Stimulated activated naive B cell treated with anti-CD40 and anti-IgM and Interleukin-4, amounts not matched to agents 10 μg/mL and 1 μg/mL and 100 μg/mL, for 72 hours (primary cell): Measurements from ENCODE around the gene PCGF3.
A peak's percentile ranks its signal among the peaks of the same experiment; 100 is the strongest.

Experiments used
- ATAC-seq, 2 donors: fragments of 150-1000 bp; cut with Tn5 transposase; replicated peaks; 2 replicates each; pipeline ENCODE4 v1.10.0; 2021; ENCODE audit warnings: moderate library complexity in 1 of 2
- DNase-seq: peaks from one replicate; pipeline ENCODE4 v3.0.0; 2021
- H3K27ac Mint-ChIP-seq: one replicate; pipeline ENCODE4 v1.8.0; 2022; ENCODE audit warnings: mild to moderate bottlenecking, mixed read lengths
- H3K27me3 Mint-ChIP-seq, 2 donors: one replicate each; pipeline ENCODE4 v1.8.0; 2022; ENCODE audit warnings: mixed read lengths in 2 of 2
- H3K36me3 Mint-ChIP-seq, 2 donors: one replicate each; pipeline ENCODE4 v1.8.0; 2022; ENCODE audit warnings: mixed read lengths in 2 of 2, mild to moderate bottlenecking in 1 of 2
- H3K4me1 Mint-ChIP-seq, 2 donors: one replicate each; pipeline ENCODE4 v1.8.0; 2022; ENCODE audit warnings: mixed read lengths in 2 of 2, mild to moderate bottlenecking in 1 of 2
- H3K4me3 Mint-ChIP-seq, 2 donors: one replicate each; pipeline ENCODE4 v1.8.0; 2022; ENCODE audit warnings: mild to moderate bottlenecking in 2 of 2, mixed read lengths in 2 of 2, moderate library complexity in 1 of 2
- H3K9me3 Mint-ChIP-seq, 2 donors: one replicate each; pipeline ENCODE4 v1.8.0; 2022; ENCODE audit warnings: mixed read lengths in 2 of 2, mild to moderate bottlenecking in 1 of 2

Gene PCGF3

DNA sequence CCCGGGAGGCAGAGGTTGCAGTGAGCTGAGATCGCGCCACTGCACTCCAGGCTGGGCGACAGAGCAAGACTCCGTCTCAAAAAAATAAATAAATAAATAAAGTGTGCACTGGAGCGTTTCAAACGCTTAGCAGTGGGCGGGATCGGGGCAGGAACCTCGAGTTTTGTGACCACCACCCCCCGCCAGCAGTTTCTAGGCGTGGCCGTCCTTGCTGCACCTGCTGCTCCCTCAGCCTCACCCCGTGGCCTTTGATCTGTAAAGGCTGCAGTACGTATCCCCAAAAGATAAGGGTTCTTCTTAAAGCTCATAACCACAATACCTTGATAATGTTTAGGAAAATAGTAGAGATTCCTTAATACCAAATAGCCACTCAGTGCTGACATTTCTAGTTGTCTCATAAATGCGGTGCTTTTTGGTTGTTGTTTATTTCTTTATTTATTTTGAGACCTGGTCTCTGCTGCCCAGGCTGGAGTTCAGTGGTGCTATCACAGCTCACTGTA lies 33.2 kb downstream of the PCGF3 start:
- no peak overlapping the region for H3K4me3 Mint-ChIP-seq
- no peaks in the 10 kb centered on the region for H3K9me3 Mint-ChIP-seq
- DNase-seq (no peak), ATAC-seq (no peak)
- H3K36me3 Mint-ChIP-seq, result peaks cover 25 to 46% of the 10 kb centered on the region in 2 donors
- H3K27ac Mint-ChIP-seq, result no peak overlapping the region
- no peaks in the 10 kb centered on the region for H3K27me3 Mint-ChIP-seq
- H3K4me1 Mint-ChIP-seq, result peaks cover 0 to 7% of the 10 kb centered on the region in 2 donors

DNA sequence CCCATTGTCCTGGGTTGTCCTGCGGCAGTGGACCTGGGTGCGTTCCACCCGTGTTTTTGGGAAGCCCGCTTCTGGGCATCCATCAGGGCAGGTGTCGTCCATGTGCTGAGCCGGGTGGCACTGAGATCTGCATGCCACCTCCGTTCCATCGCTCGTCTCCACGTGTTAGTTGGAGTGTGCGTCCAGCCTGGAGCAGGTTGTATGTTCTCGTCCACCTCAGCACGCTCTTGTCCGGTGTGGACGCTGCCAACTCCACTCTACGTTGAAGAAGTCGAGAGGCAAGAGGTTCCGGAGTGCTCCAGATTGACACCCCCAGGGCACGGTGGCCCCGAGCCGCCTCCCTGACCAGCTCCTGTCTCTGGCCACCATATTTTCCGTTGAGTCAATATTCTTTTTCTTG lies 33.9 kb downstream of the PCGF3 start:
- peaks cover 0 to 2% of the 10 kb centered on the region in 2 donors for H3K9me3 Mint-ChIP-seq
- no peaks in the 10 kb centered on the region for H3K27me3 Mint-ChIP-seq
- H3K36me3 Mint-ChIP-seq, result peaks cover 25 to 52% of the 10 kb centered on the region in 2 donors
- peaks cover 2 to 11% of the 10 kb centered on the region in 2 donors for H3K4me1 Mint-ChIP-seq
- H3K4me3 Mint-ChIP-seq, result no peak overlapping the region
- ATAC-seq (no peak), DNase-seq (no peak)
- no peak overlapping the region for H3K27ac Mint-ChIP-seq

GRCh38 chr4:740011-740410 lies 34.4 kb downstream of the PCGF3 start:
- Mint-ChIP-seq H3K27ac (no peak overlapping the region), H3K9me3 (peaks cover 0 to 2% of the 10 kb centered on the region in 2 donors), H3K36me3 (peaks cover 21 to 48% of the 10 kb centered on the region in 2 donors), H3K27me3 (no peaks in the 10 kb centered on the region), H3K4me3 (no peak overlapping the region), H3K4me1 (peaks cover 2 to 12% of the 10 kb centered on the region in 2 donors)
- DNase-seq (no peak), ATAC-seq (no peak)

GRCh38 chr4:740656-741282 lies 35.1 kb downstream of the PCGF3 start:
- H3K27ac Mint-ChIP-seq, result no peak overlapping the region
- peaks cover 17 to 41% of the 10 kb centered on the region in 2 donors for H3K36me3 Mint-ChIP-seq
- H3K9me3 Mint-ChIP-seq, result peaks cover 0 to 2% of the 10 kb centered on the region in 2 donors
- no peak overlapping the region for H3K4me3 Mint-ChIP-seq
- H3K4me1 Mint-ChIP-seq, result peaks cover 2 to 12% of the 10 kb centered on the region in 2 donors
- DNase-seq (no peak), ATAC-seq (no peak)
- H3K27me3 Mint-ChIP-seq, result no peaks in the 10 kb centered on the region

DNA sequence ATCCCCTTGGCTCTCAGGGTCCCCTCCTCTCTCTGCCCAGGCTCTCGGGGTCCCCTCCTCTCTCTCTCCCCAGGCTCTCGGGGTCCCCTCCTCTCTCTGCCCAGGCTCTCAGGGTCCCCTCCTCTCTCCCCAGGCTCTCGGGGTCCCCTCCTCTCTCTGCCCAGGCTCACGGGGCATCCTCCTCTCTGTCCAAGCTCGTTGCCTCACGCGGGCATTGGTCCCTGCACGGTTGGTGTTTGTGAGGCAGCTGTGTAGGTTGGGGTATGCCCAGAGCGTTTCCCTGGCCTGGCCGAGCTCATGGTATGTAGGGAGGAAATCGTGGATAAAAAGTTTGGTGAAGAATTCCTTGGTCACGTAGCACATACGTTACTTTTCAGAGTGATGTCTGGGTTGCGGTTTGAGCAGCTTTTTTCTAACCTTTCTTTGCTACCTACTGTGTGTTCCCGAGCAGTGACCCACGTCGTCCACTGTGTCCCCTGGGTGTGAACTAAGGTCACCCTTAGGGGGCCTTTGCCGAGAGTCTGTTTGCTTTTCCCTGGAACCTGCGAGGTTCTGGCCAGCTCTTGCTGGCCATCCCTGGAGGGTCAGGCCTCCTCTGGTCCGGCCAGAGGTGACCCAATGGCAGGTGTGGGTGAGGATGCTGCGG lies 36.6 kb downstream of the PCGF3 start:
- Mint-ChIP-seq H3K4me1 (peaks cover 2 to 12% of the 10 kb centered on the region in 2 donors), H3K9me3 (peaks cover 0 to 2% of the 10 kb centered on the region in 2 donors), H3K36me3 (peaks cover 17 to 39% of the 10 kb centered on the region in 2 donors), H3K27ac (no peak overlapping the region), H3K27me3 (no peaks in the 10 kb centered on the region), H3K4me3 (no peak overlapping the region)
- ATAC-seq, result no peak
- no peak for DNase-seq

DNA sequence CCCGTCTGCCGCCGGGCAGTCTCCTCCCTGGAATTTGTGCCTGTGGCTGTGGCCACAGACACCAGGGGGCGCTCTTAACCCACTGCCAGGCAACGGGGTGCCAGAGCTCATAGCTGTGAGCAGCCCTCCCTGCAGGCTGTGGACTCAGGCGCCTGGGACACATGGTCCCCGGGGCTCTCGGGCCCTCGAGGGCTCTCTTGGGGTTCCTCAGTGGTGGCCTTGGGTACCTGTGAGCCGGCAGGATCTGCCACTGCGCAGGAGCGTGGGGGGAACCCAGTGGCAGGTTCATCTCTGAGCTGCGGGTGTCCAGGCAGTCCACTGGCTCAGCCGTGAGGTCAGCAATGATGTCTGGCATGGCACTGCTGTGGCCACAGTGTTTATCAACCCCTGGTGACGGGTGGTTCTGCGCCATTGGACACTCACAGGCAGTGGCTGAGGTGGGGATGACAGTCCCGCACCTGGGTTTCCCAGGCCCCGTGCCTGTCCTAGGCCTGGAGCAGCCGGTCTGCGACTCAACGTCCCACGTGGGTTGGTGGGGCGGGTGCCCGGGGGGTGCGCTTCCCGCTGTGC lies 37.2 kb downstream of the PCGF3 start:
- peaks cover 0 to 2% of the 10 kb centered on the region in 2 donors for H3K9me3 Mint-ChIP-seq
- no peak overlapping the region for H3K27ac Mint-ChIP-seq
- H3K4me3 Mint-ChIP-seq, result no peak overlapping the region
- ATAC-seq, result peak; percentile 90 to 94
- DNase-seq, result peak; percentile 52
- no peaks in the 10 kb centered on the region for H3K27me3 Mint-ChIP-seq
- H3K4me1 Mint-ChIP-seq, result peaks cover 2 to 15% of the 10 kb centered on the region in 2 donors
- H3K36me3 Mint-ChIP-seq, result peaks cover 16 to 35% of the 10 kb centered on the region in 2 donors

DNA sequence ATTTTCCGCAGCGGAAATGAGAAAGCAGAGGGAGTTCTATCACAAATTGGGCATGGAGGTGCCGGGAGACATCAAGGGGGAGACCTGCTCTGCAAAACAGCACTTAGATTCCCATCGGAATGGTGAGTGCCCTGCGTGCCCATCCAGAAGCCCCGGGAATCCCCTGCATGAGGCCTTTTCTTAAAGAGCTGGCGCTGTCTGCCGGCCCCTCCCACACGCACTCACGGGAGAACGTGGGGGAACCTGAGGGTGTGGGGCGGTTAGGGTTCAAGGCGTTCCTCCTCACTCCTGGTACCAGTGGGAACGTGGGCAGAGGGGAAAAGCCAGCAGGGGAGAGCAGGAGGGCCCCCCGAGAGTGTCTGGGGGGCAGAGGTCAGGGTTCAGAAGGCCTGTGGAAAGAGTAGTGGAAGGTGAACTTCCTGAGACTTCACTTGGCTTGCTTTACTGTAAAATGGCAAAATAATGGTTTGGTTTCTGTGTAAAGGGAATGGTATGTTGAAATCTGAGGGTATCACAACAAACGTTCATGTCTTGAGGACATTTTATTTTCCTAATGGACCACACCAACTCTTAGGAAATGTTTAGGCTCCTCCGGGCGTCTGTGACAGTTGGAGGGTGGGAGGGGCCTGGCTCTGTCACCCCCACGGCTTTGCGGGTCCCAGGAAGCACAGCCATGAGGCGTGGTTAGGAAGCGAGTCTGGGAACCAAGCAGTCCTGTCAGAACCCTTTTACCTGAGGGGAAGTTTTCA lies 38.0 kb downstream of the PCGF3 start:
- Mint-ChIP-seq H3K27me3 (no peaks in the 10 kb centered on the region), H3K9me3 (peaks cover 0 to 2% of the 10 kb centered on the region in 2 donors), H3K4me3 (no peak overlapping the region), H3K36me3 (peaks cover 18 to 40% of the 10 kb centered on the region in 2 donors), H3K4me1 (peaks cover 2 to 17% of the 10 kb centered on the region in 2 donors), H3K27ac (no peak overlapping the region)
- DNase-seq (no peak), ATAC-seq (no peak)

DNA sequence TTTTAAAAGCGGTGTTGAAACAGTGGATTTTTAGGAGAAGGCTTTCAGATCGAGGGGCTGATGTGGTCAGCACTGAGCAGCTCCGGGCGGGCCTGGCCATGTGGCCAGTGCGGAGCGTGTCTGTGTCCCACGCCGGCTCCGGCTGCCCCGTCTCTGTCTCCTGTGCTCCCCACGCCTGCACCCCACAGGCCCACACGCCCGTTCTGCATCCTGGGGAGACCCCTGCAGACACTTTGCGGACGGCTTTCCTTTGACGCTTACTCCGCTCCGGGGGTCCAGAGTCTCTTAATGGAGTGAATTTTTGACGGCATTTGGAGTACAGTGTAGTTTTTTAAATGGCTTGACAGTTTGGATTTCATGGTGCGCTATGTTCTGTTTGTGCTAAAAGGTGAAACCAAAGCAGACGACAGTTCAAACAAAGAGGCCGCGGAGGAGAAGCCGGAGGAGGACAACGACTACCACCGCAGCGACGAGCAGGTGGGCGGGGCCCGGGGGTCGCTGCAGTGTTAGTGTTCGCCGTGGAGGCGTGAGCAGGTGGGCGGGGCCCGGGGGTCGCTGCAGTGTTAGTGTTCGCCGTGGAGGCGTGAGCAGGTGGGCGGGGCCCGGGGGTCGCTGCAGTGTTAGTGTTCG lies 38.7 kb downstream of the PCGF3 start:
- peaks cover 0 to 2% of the 10 kb centered on the region in 2 donors for H3K9me3 Mint-ChIP-seq
- H3K4me3 Mint-ChIP-seq, result no peak overlapping the region
- DNase-seq (no peak), ATAC-seq (no peak)
- peak overlapping the region; percentile 78 for H3K27ac Mint-ChIP-seq
- H3K4me1 Mint-ChIP-seq, result peaks cover 2 to 17% of the 10 kb centered on the region in 2 donors
- H3K27me3 Mint-ChIP-seq, result no peaks in the 10 kb centered on the region
- H3K36me3 Mint-ChIP-seq, result peaks cover 19 to 42% of the 10 kb centered on the region in 2 donors

GRCh38 chr4:747546-748170 lies 42.0 kb downstream of the PCGF3 start:
- Mint-ChIP-seq H3K4me3 (no peak overlapping the region), H3K27me3 (no peaks in the 10 kb centered on the region), H3K27ac (no peak overlapping the region), H3K9me3 (peaks cover 0 to 2% of the 10 kb centered on the region in 2 donors), H3K4me1 (peaks cover 6 to 13% of the 10 kb centered on the region in 2 donors), H3K36me3 (peaks cover 26 to 54% of the 10 kb centered on the region in 2 donors)
- ATAC-seq, result no peak
- DNase-seq, result no peak

- Mint-ChIP-seq H3K27me3 (no peaks in the 10 kb centered on the region), H3K4me3 (no peak overlapping the region), H3K27ac (no peak overlapping the region), H3K36me3 (peaks cover 26 to 52% of the 10 kb centered on the region in 2 donors), H3K4me1 (peaks cover 6 to 10% of the 10 kb centered on the region in 2 donors), H3K9me3 (peaks cover 0 to 2% of the 10 kb centered on the region in 2 donors)
- DNase-seq, result no peak
- no peak for ATAC-seq
These were observed 42.8 kb downstream of the PCGF3 start for GRCh38 chr4:748461-748860.

- H3K9me3 Mint-ChIP-seq, result no peaks in the 10 kb centered on the region
- H3K36me3 Mint-ChIP-seq, result peaks cover 27 to 51% of the 10 kb centered on the region in 2 donors
- ATAC-seq (no peak), DNase-seq (no peak)
- no peaks in the 10 kb centered on the region for H3K27me3 Mint-ChIP-seq
- H3K4me1 Mint-ChIP-seq, result peaks cover 9% of the 10 kb centered on the region in 2 donors
- no peak overlapping the region for H3K4me3 Mint-ChIP-seq
- H3K27ac Mint-ChIP-seq, result peak overlapping the region; percentile 37
These were observed 44.4 kb downstream of the PCGF3 start for GRCh38 chr4:749698-750666.

DNA sequence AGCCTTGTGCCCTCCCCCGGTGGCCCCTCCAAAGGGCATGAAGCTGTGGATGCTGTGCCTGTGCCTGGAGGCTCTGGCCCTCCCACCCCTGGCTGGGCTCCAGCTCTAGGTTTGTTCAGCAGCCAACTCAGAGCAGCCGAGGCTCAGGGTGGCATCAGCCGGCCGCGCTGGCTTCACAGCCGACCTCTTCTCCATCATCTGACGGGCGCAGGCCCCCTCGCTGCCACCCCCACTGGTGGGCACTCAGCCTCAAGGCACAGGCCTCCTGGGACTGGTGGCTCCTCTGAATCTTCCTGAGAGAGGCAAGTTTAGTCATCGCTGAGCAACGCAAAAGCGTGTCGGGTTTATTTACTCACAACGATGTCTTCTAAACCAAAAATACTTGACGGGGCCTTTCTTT lies 46.0 kb downstream of the PCGF3 start:
- H3K36me3 Mint-ChIP-seq, result peaks cover 31 to 58% of the 10 kb centered on the region in 2 donors
- H3K9me3 Mint-ChIP-seq, result no peaks in the 10 kb centered on the region
- peak overlapping the region; percentile 37 for H3K27ac Mint-ChIP-seq
- ATAC-seq (no peak), DNase-seq (no peak)
- H3K27me3 Mint-ChIP-seq, result no peaks in the 10 kb centered on the region
- H3K4me1 Mint-ChIP-seq, result peaks cover 9% of the 10 kb centered on the region in 2 donors
- no peak overlapping the region for H3K4me3 Mint-ChIP-seq
